Panc1 (cell line): ENCODE data around the gene SMPD4. TPM values are rescaled to one million over a fixed set of nuclear protein-coding genes. Genes with fewer than 3 reads are reported as not detected.
"Not testable (repeated sequence)": the region's sequence is repeated elsewhere in the genome, so short reads cannot be mapped to it uniquely, and the experiment has no call there.

ENCODE experiments used
- ATAC-seq: fragments of 200-7000 bp; cut with Tn5 transposase; 2 replicates; pipeline ENCODE4 v1.9.1; 2020; ENCODE audit warnings: mild to moderate bottlenecking, moderate library complexity
- BruUV-seq: library from RNA; stranded (reverse); fragments of 400-500 nt; replicated peaks from 2 replicates; lab custom pipeline; 2021; lab: Mats Ljungman, UMichigan
- CTCF ChIA-PET: fragments of 300-600 bp; sonication (Branson Sonifier 250); formaldehyde crosslinking; loops from one replicate; lab custom pipeline; 2022; ENCODE audit warnings: antibody characterized with exemption; lab: Charles Lee
- POLR2A ChIA-PET: fragments of 300-600 bp; sonication (Branson Sonifier 250); formaldehyde crosslinking; loops from one replicate; lab custom pipeline; 2022; ENCODE audit warnings: antibody characterized with exemption; lab: Charles Lee
- DNase-seq: peaks from one replicate; pipeline ENCODE4 v3.0.0-alpha.2; 2010; ENCODE audit warnings: low read depth, low spot score
- H3K27ac ChIP-seq: 2 replicates; pipeline ENCODE4 v1.5.1; 2011; ENCODE audit warnings: mild to moderate bottlenecking, low read length, inconsistent platforms
- H3K27me3 ChIP-seq: fragments of 200-500 bp; sonication (Bioruptor generic); 2 replicates; pipeline ENCODE4 v1.6.0; 2014; ENCODE audit warnings: low read length, inconsistent platforms; ENCODE audit not compliant: control insufficient read depth, insufficient read depth
- H3K36me3 ChIP-seq: fragments of 200-500 bp; sonication (Bioruptor generic); 2 replicates; pipeline ENCODE4 v1.5.1; 2014; ENCODE audit warnings: inconsistent platforms, mild to moderate bottlenecking, low read length, moderate library complexity; ENCODE audit not compliant: control insufficient read depth, insufficient read depth
- H3K4me1 ChIP-seq: 2 replicates; pipeline ENCODE4 v1.5.1; 2011; ENCODE audit warnings: inconsistent platforms, mild to moderate bottlenecking, low read length, moderate library complexity; ENCODE audit not compliant: control insufficient read depth, insufficient read depth
- H3K4me3 ChIP-seq, 2 experiments: 2 replicates each; pipeline ENCODE4 v1.5.1; 2011 to 2012; ENCODE audit warnings: low read depth in 2 of 2, low read length in 2 of 2, mild to moderate bottlenecking in 2 of 2, inconsistent platforms in 1 of 2, moderate library complexity in 1 of 2
- H3K9me3 ChIP-seq: fragments of 200-500 bp; sonication (Bioruptor generic); 2 replicates; pipeline ENCODE4 v1.5.1; 2014; ENCODE audit warnings: low read depth, mild to moderate bottlenecking, inconsistent platforms, low read length, moderate library complexity; ENCODE audit not compliant: control insufficient read depth, insufficient read depth
- in situ Hi-C: cut with HindIII; loops from 2 replicates; pipeline ENCODE4 v1.10.0; 2016; ENCODE audit warnings: low sequenced_read_pairs, low pct_unique_long_range_greater_than_20kb
- intact Hi-C: fragments of 100-400 bp; cut with micrococcal nuclease; formaldehyde crosslinking; loops from one replicate; pipeline ENCODE4 v1.10.0; 2022; ENCODE audit not compliant: unreplicated experiment
- total RNA-seq: library from RNA; stranded (reverse); gene quantifications from one replicate; pipeline ENCODE4 v1.2.1, GENCODE V29; 2021; ENCODE audit not compliant: unreplicated experiment

Gene SMPD4
- total RNA-seq, 1 experiment from 2014 or later: 89.0 TPM

DNA sequence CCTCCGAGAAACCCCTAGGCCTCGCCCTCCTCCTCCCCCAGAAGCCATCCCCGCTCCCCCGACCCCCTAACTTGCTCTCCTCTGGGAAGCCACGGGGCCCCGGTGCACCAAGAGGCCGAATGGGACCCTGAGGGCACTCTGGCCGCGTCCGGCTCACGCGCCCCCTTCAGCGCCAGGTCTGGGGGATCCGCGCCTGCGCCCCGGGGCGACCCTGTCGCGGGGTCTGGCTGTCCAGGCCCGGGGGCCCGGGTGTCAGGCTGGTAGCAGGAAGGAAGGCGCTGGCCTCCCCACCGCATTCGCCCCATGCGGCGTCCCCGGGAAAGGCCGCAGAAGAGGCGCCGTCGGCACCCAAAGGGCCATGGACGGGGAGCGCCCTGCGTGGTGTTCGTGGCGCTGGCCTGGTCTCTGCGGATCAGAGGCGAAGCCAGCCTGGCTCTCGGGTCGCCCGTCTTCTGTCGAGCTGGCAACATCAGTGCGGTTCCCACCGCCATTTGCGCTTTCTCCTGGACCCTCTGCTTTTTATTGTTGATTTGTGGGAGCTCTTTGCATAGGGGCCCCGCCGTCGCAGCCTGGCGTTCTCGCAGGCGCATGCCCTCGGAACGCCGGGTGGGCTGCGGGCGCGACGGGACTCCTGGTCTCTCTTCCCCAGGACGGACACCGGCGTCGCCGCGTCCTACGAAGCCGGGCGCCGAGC is 47.2 kb upstream of the SMPD4 start:
- H3K4me3 ChIP-seq, in situ Hi-C loops, intact Hi-C loops, H3K36me3 ChIP-seq, H3K27me3 ChIP-seq, ATAC-seq, H3K4me1 ChIP-seq, CTCF ChIA-PET, DNase-seq, POLR2A ChIA-PET, H3K27ac ChIP-seq, BruUV-seq, H3K9me3 ChIP-seq: not testable (repeated sequence)

GRCh38 chr2:130228005-130228404 is 46.6 kb upstream of the SMPD4 start:
- DNase-seq, H3K4me3 ChIP-seq, H3K36me3 ChIP-seq, CTCF ChIA-PET, H3K27ac ChIP-seq, ATAC-seq, H3K9me3 ChIP-seq, in situ Hi-C loops, intact Hi-C loops, BruUV-seq, POLR2A ChIA-PET, H3K27me3 ChIP-seq, H3K4me1 ChIP-seq: not testable (repeated sequence)

GRCh38 chr2:130222523-130222922 is 41.1 kb upstream of the SMPD4 start:
- DNase-seq, H3K27me3 ChIP-seq, intact Hi-C loops, H3K27ac ChIP-seq, H3K4me3 ChIP-seq, BruUV-seq, POLR2A ChIA-PET, H3K36me3 ChIP-seq, in situ Hi-C loops, ATAC-seq, CTCF ChIA-PET, H3K9me3 ChIP-seq, H3K4me1 ChIP-seq: not testable (repeated sequence)

GRCh38 chr2:130220505-130220904 is 39.1 kb upstream of the SMPD4 start:
- BruUV-seq, CTCF ChIA-PET, H3K4me3 ChIP-seq, H3K27me3 ChIP-seq, POLR2A ChIA-PET, ATAC-seq, H3K36me3 ChIP-seq, H3K4me1 ChIP-seq, H3K9me3 ChIP-seq, DNase-seq, intact Hi-C loops, H3K27ac ChIP-seq, in situ Hi-C loops: not testable (repeated sequence)

DNA sequence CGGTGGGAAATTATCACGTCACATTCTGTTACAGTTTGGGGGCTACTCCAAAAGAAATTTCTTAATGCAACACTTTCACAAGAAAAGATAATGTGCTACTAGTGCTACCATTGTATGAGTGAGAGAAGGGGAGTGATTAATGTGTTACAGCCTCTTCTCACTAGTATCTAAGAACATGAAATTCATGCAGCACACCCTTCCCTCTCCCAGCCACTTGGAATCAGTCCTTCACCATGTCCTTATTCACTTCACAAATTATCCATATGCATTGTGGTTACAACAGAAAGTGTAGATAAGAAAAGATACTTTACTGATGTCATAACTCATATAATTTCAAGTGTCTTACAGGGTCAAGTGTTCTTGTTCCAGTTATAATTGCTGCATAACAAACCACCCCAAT is 37.7 kb upstream of the SMPD4 start:
- H3K27ac ChIP-seq, H3K36me3 ChIP-seq, intact Hi-C loops, POLR2A ChIA-PET, H3K9me3 ChIP-seq, H3K4me3 ChIP-seq, CTCF ChIA-PET, H3K4me1 ChIP-seq, H3K27me3 ChIP-seq, BruUV-seq, ATAC-seq, DNase-seq, in situ Hi-C loops: not testable (repeated sequence)

- POLR2A ChIA-PET, DNase-seq, H3K27ac ChIP-seq, H3K9me3 ChIP-seq, BruUV-seq, H3K4me1 ChIP-seq, intact Hi-C loops, in situ Hi-C loops, CTCF ChIA-PET, ATAC-seq, H3K4me3 ChIP-seq, H3K27me3 ChIP-seq, H3K36me3 ChIP-seq: not testable (repeated sequence)
Observed at GRCh38 chr2:130207051-130207450, 25.6 kb upstream of the SMPD4 start.

DNA sequence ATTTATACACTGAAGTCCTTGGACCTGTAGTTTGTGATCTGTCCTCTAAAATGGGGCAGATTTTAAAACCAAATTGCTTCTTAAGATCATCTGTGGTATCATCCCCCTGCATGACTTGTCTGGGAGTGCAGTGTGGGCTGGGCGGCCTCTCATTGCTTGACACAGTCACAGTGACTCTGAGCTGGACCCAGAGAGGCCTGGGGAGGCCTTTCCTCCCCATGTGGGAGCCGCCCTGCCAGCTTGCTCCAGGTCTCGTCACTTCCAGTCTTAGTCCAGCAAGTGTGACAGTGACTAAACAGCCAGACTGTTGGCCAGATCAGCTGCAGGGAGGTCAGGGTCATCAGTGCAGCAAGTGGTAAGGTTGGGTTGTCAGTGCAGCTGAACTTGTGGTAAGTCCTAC is 21.7 kb upstream of the SMPD4 start:
- H3K36me3 ChIP-seq, H3K4me1 ChIP-seq, POLR2A ChIA-PET, in situ Hi-C loops, H3K4me3 ChIP-seq, DNase-seq, intact Hi-C loops, H3K27ac ChIP-seq, H3K27me3 ChIP-seq, CTCF ChIA-PET, BruUV-seq, H3K9me3 ChIP-seq, ATAC-seq: not testable (repeated sequence)
